ENCODE results near the gene DISP2. TPM values are rescaled to one million over a fixed set of nuclear protein-coding genes. Genes with fewer than 3 reads are reported as not detected.

DISP2 gene
- total RNA-seq, 2 donors from 2014 or later: 0.02 to 0.03 TPM

DNA sequence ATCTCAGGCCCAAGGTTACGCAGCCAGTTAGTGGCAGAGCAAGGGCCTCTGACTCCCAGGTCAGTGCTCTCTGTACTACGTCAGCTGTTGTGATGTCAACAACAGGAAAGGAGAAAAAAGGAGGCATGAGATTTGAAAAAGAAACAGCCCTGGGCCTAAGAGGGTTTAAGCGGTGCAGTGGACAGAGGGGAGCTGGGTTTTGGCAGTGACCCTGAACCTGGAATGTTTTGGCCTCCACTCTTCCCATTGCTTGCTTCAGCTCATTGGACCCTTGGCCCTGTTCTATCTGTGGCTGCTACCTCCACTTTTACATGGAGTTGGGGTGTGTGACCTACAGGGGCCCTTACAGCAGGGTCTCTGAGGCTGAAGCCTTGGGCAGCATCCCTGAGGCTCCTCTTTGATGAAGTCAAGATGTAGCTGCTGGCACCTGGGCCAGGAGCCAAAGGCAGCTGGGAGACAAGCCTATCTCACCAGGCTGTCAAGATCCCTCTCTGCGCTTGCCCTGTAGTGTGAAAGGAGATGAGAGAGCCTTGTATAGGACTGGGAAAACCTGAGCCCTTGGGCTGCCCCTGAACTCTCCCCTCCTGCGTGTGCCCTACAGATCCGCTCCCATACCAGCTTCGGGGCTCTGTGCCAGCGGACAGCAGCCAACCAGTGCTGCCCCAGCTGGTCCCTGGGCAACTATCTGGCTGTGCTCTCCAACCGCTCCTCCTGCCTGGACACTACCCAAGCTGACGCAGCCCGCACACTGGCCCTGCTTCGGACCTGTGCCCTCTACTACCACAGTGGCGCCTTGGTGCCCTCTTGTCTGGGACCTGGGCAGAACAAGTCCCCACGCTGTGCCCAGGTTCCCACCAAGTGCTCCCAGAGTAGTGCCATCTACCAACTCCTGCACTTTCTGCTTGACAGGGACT is 8.7 kb downstream of the DISP2 start:
- H3K9me3 ChIP-seq (ENCODE audit: control insufficient read depth, low read length, poor library complexity, severe bottlenecking): no peaks in the 10 kb centered on the region

DNA sequence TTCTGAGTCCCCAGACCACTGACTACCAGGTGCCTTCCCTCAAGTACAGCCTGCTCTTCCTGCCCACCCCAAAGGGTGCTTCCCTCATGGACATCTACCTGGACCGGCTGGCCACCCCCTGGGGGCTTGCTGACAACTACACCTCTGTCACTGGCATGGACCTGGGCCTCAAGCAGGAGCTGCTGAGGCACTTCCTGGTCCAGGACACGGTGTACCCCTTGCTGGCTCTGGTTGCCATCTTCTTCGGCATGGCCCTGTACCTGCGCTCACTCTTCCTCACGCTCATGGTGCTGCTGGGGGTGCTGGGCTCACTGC is 9.3 kb downstream of the DISP2 start:
- Mint-ChIP-seq H3K27ac (peak overlapping the region; percentile 91), H3K4me3 (peak overlapping the region; percentile 93), H3K36me3 (ENCODE audit: low read depth) (no peaks in the 10 kb centered on the region), H3K4me1 (peaks cover 27% of the 10 kb centered on the region), H3K27me3 (no peaks in the 10 kb centered on the region)
- no peaks in the 10 kb centered on the region for H3K9me3 ChIP-seq (ENCODE audit: control insufficient read depth, low read length, poor library complexity, severe bottlenecking)
- DNase-seq (no peak), ATAC-seq (no peak)

More for the DNA sequence above, 8.7 kb downstream of the DISP2 start:
- ATAC-seq (no peak), DNase-seq (no peak)
- peaks cover 27% of the 10 kb centered on the region for H3K4me1 Mint-ChIP-seq
- H3K4me3 Mint-ChIP-seq: peak overlapping the region; percentile 93
- no peaks in the 10 kb centered on the region for H3K27me3 Mint-ChIP-seq
- H3K36me3 Mint-ChIP-seq (ENCODE audit: low read depth): no peaks in the 10 kb centered on the region
- peak overlapping the region; percentile 91 for H3K27ac Mint-ChIP-seq

DNA sequence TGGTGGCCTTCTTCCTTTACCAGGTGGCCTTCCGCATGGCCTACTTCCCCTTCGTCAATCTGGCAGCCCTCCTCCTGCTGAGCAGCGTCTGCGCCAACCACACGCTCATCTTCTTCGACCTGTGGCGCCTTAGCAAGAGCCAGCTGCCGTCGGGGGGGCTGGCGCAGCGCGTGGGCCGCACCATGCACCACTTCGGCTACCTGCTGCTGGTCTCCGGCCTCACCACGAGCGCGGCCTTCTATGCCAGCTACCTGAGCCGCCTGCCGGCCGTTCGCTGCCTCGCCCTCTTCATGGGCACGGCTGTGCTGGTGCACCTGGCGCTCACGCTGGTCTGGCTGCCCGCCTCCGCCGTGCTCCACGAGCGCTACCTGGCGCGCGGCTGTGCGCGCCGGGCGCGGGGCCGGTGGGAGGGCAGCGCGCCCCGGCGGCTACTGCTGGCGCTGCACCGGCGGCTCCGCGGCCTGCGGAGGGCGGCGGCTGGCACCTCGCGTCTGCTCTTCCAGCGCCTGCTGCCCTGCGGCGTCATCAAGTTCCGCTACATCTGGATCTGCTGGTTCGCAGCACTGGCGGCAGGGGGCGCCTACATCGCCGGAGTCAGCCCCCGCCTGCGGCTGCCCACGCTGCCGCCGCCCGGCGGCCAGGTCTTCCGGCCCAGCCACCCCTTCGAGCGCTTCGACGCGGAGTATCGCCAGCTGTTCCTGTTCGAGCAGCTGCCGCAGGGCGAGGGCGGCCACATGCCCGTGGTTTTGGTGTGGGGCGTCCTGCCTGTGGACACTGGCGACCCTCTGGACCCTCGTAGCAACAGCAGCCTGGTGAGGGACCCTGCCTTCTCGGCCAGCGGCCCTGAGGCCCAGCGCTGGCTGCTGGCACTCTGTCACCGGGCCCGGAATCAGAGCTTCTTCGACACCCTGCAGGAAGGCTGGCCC is 9.9 kb downstream of the DISP2 start:
- ATAC-seq: peak; percentile 96
- peak overlapping the region; percentile 93 for H3K4me3 Mint-ChIP-seq
- peak; percentile 81 to 85 (median 84) for DNase-seq
- peak overlapping the region; percentile 91 for H3K27ac Mint-ChIP-seq
- no peaks in the 10 kb centered on the region for H3K9me3 ChIP-seq (ENCODE audit: control insufficient read depth, low read length, poor library complexity, severe bottlenecking)
- peaks cover 22% of the 10 kb centered on the region for H3K4me1 Mint-ChIP-seq
- no peaks in the 10 kb centered on the region for H3K27me3 Mint-ChIP-seq
- H3K36me3 Mint-ChIP-seq (ENCODE audit: low read depth): no peaks in the 10 kb centered on the region

DNA sequence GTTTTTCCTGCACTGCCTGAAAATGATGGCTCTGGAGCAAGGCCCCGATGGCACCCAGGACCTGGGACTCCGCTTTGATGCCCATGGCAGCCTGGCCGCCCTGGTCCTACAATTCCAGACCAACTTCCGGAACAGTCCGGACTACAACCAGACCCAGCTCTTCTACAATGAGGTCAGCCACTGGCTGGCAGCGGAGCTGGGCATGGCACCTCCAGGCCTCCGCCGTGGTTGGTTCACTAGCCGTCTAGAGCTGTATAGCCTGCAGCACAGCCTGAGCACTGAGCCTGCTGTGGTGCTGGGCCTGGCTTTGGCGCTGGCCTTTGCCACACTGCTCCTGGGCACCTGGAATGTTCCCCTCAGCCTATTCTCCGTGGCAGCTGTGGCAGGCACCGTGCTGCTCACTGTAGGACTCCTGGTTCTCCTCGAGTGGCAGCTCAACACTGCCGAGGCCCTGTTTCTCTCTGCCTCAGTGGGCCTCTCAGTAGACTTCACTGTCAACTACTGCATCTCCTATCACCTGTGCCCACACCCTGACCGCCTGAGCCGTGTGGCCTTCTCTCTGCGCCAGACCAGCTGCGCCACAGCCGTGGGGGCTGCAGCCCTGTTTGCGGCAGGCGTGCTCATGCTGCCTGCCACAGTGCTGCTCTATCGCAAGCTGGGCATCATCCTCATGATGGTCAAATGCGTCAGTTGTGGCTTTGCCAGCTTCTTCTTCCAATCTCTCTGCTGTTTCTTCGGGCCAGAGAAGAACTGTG is 10.9 kb downstream of the DISP2 start:
- Mint-ChIP-seq H3K27me3 (no peaks in the 10 kb centered on the region), H3K4me3 (peak overlapping the region; percentile 63), H3K27ac (no peak overlapping the region), H3K36me3 (ENCODE audit: low read depth) (no peaks in the 10 kb centered on the region), H3K4me1 (peaks cover 22% of the 10 kb centered on the region)
- DNase-seq: no peak
- ATAC-seq: no peak
- no peaks in the 10 kb centered on the region for H3K9me3 ChIP-seq (ENCODE audit: control insufficient read depth, low read length, poor library complexity, severe bottlenecking)

DNA sequence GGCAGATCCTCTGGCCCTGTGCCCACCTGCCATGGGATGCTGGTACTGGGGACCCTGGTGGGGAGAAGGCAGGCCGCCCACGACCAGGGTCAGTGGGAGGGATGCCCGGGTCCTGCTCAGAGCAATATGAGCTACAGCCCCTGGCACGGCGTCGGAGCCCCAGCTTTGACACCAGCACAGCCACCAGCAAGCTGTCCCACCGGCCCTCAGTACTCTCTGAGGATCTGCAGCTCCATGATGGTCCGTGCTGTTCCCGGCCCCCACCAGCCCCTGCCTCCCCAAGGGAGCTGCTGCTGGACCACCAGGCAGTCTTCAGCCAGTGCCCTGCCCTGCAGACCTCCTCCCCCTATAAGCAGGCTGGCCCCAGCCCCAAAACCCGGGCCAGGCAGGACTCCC is 11.5 kb downstream of the DISP2 start:
- Mint-ChIP-seq H3K27me3 (no peaks in the 10 kb centered on the region), H3K4me1 (peaks cover 20% of the 10 kb centered on the region), H3K27ac (no peak overlapping the region), H3K4me3 (peak overlapping the region; percentile 36), H3K36me3 (ENCODE audit: low read depth) (no peaks in the 10 kb centered on the region)
- DNase-seq (no peak), ATAC-seq (no peak)
- no peaks in the 10 kb centered on the region for H3K9me3 ChIP-seq (ENCODE audit: control insufficient read depth, low read length, poor library complexity, severe bottlenecking)

DNA sequence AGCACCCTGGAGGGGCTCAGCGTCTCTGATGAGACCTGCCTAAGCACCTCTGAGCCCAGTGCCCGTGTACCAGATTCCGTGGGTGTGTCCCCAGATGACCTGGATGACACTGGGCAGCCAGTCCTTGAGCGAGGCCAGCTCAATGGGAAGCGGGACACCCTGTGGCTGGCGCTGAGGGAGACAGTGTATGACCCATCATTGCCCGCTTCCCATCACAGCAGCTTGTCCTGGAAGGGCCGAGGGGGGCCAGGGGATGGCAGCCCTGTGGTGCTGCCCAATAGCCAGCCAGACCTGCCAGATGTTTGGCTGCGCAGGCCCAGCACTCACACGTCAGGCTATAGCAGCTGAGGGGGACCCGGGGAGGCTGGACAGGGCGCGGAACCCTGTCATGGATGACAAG is 12.0 kb downstream of the DISP2 start:
- H3K9me3 ChIP-seq (ENCODE audit: control insufficient read depth, low read length, poor library complexity, severe bottlenecking): no peaks in the 10 kb centered on the region
- DNase-seq (no peak), ATAC-seq (no peak)
- no peak overlapping the region for H3K4me3 Mint-ChIP-seq
- no peaks in the 10 kb centered on the region for H3K36me3 Mint-ChIP-seq (ENCODE audit: low read depth)
- H3K4me1 Mint-ChIP-seq: peaks cover 20% of the 10 kb centered on the region
- H3K27me3 Mint-ChIP-seq: no peaks in the 10 kb centered on the region
- no peak overlapping the region for H3K27ac Mint-ChIP-seq

DNA sequence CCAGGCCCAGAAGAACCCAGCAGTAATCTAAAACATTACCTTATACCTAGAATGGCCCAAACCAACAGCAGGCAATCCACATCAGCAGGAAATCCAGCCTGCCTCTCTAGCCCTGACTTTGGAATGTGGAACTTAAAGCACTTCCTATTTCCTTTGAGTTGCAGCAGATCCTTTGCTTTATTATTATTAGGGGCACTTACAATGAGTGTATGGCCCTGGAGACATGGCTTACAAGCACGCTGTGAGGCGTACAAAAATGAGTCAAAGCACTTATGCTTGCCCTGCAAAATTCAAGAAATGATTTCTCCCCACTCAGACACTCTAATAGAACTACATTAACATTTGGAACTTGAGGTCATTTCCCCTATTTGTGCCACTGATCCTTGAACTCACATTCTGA is 15.0 kb downstream of the DISP2 start:
- Mint-ChIP-seq H3K27me3 (no peaks in the 10 kb centered on the region), H3K27ac (no peak overlapping the region), H3K4me3 (no peak overlapping the region), H3K36me3 (ENCODE audit: low read depth) (no peaks in the 10 kb centered on the region), H3K4me1 (peaks cover 4% of the 10 kb centered on the region)
- H3K9me3 ChIP-seq (ENCODE audit: control insufficient read depth, low read length, poor library complexity, severe bottlenecking): no peaks in the 10 kb centered on the region
- no peak for DNase-seq
- ATAC-seq: no peak

DNA sequence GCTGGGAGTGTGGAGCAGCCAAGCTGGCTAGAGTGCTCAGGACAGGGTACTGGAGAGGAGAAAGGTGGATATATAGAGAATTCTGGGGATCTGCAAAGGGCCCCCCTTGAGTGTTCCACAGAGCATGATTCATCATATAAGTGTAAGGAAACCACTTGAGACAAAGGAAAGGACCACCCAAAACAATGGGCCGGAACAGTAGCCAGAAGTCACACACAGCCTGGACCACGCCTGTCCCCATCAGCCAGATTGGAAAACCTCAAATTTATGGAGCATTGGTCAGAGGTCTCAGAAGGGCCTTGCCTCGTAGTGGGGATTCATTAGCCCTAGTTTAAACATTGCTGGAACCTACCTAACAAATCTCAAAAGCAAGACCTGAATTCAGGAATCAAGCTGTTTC is 19.6 kb downstream of the DISP2 start:
- no peaks in the 10 kb centered on the region for H3K36me3 Mint-ChIP-seq (ENCODE audit: low read depth)
- no peak for DNase-seq
- no peak overlapping the region for H3K4me3 Mint-ChIP-seq
- H3K4me1 Mint-ChIP-seq: peaks cover 7% of the 10 kb centered on the region
- no peak overlapping the region for H3K27ac Mint-ChIP-seq
- no peak for ATAC-seq
- H3K27me3 Mint-ChIP-seq: no peaks in the 10 kb centered on the region
- no peaks in the 10 kb centered on the region for H3K9me3 ChIP-seq (ENCODE audit: control insufficient read depth, low read length, poor library complexity, severe bottlenecking)

DNA sequence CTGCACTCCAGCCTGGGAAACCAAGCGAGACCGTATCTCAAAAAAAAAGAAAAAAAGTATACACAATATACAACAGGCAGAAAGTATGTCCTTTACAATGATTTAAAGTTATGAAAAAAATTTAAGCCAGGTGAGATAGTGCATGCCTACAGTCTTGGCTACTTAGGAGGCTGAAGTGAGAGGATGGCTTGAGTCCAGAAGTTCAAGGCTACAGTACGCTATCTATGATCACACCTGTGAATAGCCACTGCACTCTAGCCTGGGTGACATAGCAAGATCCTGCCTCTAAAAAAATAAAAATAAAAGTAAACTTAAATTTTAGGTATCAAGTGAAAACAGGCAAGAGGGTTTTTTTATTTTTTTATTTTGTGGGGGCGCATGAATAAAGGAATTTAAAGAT is 21.4 kb downstream of the DISP2 start:
- H3K36me3 Mint-ChIP-seq (ENCODE audit: low read depth): no peaks in the 10 kb centered on the region
- ATAC-seq: no peak
- no peak overlapping the region for H3K27ac Mint-ChIP-seq
- H3K4me1 Mint-ChIP-seq: peaks cover 18% of the 10 kb centered on the region
- H3K27me3 Mint-ChIP-seq: no peaks in the 10 kb centered on the region
- DNase-seq: no peak
- H3K9me3 ChIP-seq (ENCODE audit: control insufficient read depth, low read length, poor library complexity, severe bottlenecking): no peaks in the 10 kb centered on the region
- H3K4me3 Mint-ChIP-seq: no peak overlapping the region

DNA sequence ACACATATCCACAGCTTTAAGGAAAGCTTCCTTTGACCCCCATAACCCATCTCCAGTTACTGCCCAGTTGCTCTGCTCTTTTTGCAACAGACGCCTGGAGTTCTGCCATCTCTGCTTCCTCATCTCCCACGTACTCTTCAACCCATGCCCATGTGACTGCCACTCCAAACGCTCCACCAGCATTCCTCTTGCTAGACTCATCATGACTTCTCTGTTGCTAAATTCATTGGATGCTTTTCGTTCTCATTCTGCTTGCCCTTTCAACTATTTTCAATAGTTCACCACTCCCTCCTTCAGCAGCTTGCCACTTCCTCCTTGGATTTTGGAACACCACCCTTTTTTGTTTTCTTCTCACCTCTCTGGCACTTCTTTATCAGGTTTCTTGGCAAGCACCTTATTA is 21.8 kb downstream of the DISP2 start:
- no peaks in the 10 kb centered on the region for H3K9me3 ChIP-seq (ENCODE audit: control insufficient read depth, low read length, poor library complexity, severe bottlenecking)
- Mint-ChIP-seq H3K27ac (no peak overlapping the region), H3K4me3 (no peak overlapping the region), H3K36me3 (ENCODE audit: low read depth) (no peaks in the 10 kb centered on the region), H3K4me1 (peaks cover 19% of the 10 kb centered on the region), H3K27me3 (no peaks in the 10 kb centered on the region)
- DNase-seq (no peak), ATAC-seq (no peak)

DNA sequence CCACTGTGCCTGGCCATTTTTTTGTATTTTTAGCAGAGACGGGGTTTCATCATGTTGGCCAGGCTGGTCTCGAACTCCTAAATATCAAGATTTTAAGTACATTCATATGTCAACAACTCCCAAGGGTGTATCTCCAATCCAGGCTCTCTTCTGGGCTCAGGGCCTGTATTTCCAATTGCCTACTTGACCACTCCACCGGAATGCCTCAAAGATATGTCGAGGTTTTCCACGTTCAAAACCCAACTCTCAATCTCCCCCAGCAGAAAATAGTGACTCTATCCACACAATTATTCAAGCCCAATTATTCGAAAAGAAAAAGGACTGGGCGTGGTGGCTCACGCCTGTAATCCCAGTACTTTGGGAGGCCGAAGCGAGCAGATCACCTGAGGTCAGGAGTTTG is 22.6 kb downstream of the DISP2 start:
- no peak overlapping the region for H3K4me3 Mint-ChIP-seq

DNA sequence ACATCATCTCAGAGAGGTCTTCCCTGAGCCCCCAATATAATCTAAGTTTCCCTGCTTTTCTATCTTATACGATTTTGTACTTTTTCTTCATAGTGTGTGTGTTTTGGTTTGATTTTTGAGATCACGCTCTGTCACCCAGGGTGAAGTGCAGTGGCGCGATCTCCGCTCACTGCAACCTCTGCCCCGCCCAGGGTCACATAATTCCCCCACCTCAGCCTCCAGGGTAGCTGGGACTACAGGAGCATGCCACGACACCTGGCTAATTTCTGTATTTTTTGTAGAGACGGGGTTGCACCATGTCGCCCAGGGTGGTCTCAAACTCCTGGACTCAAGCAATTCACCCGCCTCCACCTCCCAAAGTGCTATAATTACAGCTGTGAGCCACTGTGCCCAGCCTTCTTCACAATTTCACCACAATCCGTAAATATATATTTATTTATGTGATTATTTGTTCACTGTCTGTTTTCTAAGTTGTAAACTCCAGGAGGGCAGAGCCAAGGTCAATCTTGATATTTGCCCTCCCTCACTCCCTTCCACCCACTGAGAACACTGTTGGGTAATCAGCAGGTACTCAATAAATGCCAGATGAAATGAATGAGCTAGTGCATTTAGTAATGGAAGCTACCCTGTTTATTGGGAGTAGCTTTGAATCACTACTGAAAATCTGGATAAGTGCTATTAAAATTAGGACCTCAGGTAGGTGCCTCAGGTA is 24.0 kb downstream of the DISP2 start:
- H3K4me3 Mint-ChIP-seq: no peak overlapping the region
- H3K27ac Mint-ChIP-seq: peak overlapping the region; percentile 79
- H3K36me3 Mint-ChIP-seq (ENCODE audit: low read depth): no peaks in the 10 kb centered on the region
- H3K9me3 ChIP-seq (ENCODE audit: control insufficient read depth, low read length, poor library complexity, severe bottlenecking): no peaks in the 10 kb centered on the region
- peaks cover 19% of the 10 kb centered on the region for H3K4me1 Mint-ChIP-seq
- no peak for ATAC-seq
- no peak for DNase-seq
- no peaks in the 10 kb centered on the region for H3K27me3 Mint-ChIP-seq

More for the DNA sequence above, 22.6 kb downstream of the DISP2 start:
- Mint-ChIP-seq H3K4me1 (peaks cover 19% of the 10 kb centered on the region), H3K36me3 (ENCODE audit: low read depth) (no peaks in the 10 kb centered on the region), H3K27me3 (no peaks in the 10 kb centered on the region), H3K27ac (no peak overlapping the region)
- no peaks in the 10 kb centered on the region for H3K9me3 ChIP-seq (ENCODE audit: control insufficient read depth, low read length, poor library complexity, severe bottlenecking)
- no peak for DNase-seq
- ATAC-seq: no peak
